Measurements from ENCODE around the gene GNA14.

GNA14 gene

DNA sequence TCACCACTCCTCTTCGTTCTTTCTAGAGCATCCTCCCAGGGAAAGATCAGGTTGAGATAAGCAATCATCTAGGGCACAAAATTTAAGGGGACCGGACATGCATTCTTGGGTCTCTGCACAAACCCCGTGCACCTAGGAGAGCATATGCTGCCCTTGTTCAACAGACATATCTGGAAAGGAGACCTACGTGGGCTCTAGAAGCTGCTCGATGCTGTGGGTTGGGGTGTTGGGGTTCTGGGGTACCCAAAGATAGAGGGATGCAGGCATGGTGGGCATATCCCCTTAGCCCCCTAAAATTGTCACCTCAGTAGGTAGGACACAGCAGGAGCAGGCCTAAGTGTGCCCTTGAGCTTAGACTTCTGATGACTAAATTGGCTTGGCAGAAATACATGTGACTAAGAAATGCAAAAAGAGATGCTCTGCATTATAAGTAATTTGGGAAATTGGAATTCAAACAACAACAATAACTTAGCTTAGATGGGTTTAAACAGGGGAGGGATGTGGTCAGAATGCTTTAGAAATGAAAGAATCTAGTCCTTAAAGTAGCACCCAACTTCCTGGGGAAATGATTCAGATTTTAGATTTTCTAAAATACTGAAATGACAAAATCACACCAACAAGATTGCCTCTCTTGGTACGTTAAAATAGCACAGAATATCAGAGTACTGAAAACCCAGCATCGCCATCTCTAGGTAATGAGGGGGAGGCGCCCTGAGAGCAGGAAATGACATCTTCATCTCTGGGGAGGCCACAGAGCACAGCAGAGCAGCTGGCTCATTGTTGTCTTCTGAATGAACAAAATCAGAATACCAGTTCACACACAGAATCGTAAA lies 172.3 kb downstream of the GNA14 start:
- Histone ChIP-seq H3K4me3 (no peak overlapping the region), H3K36me3 (no peaks in the 10 kb centered on the region), H3K4me1 (no peaks in the 10 kb centered on the region), H3K27ac (no peak overlapping the region), H3K9me3 (peaks cover 0 to 16% (median 0%) of the 10 kb centered on the region in 3 donors), H3K27me3 (no peaks in the 10 kb centered on the region)
- intact Hi-C loops (cut with DNase I; ENCODE audit: low total_unique reads): no loop called here
- no peak for DNase-seq
- TF ChIP-seq, protein P1, sequence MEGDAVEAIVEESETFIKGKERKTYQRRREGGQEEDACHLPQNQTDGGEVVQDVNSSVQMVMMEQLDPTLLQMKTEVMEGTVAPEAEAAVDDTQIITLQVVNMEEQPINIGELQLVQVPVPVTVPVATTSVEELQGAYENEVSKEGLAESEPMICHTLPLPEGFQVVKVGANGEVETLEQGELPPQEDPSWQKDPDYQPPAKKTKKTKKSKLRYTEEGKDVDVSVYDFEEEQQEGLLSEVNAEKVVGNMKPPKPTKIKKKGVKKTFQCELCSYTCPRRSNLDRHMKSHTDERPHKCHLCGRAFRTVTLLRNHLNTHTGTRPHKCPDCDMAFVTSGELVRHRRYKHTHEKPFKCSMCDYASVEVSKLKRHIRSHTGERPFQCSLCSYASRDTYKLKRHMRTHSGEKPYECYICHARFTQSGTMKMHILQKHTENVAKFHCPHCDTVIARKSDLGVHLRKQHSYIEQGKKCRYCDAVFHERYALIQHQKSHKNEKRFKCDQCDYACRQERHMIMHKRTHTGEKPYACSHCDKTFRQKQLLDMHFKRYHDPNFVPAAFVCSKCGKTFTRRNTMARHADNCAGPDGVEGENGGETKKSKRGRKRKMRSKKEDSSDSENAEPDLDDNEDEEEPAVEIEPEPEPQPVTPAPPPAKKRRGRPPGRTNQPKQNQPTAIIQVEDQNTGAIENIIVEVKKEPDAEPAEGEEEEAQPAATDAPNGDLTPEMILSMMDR (IDR thresholded peaks at IDR 0.05): no peak

- TF ChIP-seq, protein P1 (IDR thresholded peaks at IDR 0.05): no peak
- Histone ChIP-seq H3K27ac (no peak overlapping the region), H3K4me3 (no peak overlapping the region), H3K27me3 (no peaks in the 10 kb centered on the region), H3K9me3 (peaks cover 0 to 16% (median 0%) of the 10 kb centered on the region in 3 donors), H3K36me3 (no peaks in the 10 kb centered on the region), H3K4me1 (no peaks in the 10 kb centered on the region)
- DNase-seq: no peak
- intact Hi-C loops (cut with DNase I; ENCODE audit: low total_unique reads): no loop called here
Measured at GRCh38 chr9:77474936-77475335, 173.2 kb downstream of the GNA14 start.

GRCh38 chr9:77472646-77473045 lies 175.5 kb downstream of the GNA14 start:
- intact Hi-C loops (cut with DNase I; ENCODE audit: low total_unique reads): no loop called here
- H3K27me3 ChIP-seq: no peaks in the 10 kb centered on the region

DNA sequence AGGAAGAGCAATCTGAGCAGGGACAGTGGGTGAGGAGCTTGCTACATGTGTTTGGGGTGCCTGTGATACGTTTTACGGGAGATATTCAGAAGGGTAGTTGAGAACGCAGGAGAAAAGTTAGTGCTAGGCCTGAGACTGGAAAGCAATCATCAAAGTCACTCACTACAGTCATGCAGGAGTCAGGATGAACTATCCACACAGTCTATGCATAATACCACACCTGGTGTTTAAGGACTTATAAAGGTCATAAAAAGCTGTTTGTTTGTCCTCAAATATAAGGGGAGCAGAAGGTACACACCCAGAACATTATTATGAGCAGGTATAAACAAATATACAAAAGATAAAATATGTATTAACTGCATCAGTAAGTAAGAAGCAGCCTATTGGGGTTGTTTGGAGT lies 176.6 kb downstream of the GNA14 start:
- no peaks in the 10 kb centered on the region for H3K4me1 ChIP-seq
- TF ChIP-seq, protein P1 (IDR thresholded peaks at IDR 0.05): no peak
- no peak overlapping the region for H3K4me3 ChIP-seq
- H3K27me3 ChIP-seq: no peaks in the 10 kb centered on the region
- no peak for DNase-seq
- intact Hi-C loops (cut with DNase I; ENCODE audit: low total_unique reads): no loop called here
- no peaks in the 10 kb centered on the region for H3K36me3 ChIP-seq
- H3K9me3 ChIP-seq: peaks cover 0 to 16% (median 0%) of the 10 kb centered on the region in 3 donors
- no peak overlapping the region for H3K27ac ChIP-seq

More at GRCh38 chr9:77472646-77473045, 175.5 kb downstream of the GNA14 start:
- Histone ChIP-seq H3K36me3 (no peaks in the 10 kb centered on the region), H3K4me3 (no peak overlapping the region), H3K4me1 (no peaks in the 10 kb centered on the region), H3K9me3 (peaks cover 0 to 16% (median 0%) of the 10 kb centered on the region in 3 donors), H3K27ac (no peak overlapping the region)
- TF ChIP-seq, protein P1 (IDR thresholded peaks at IDR 0.05): no peak
- no peak for DNase-seq

GRCh38 chr9:77469515-77470231 lies 178.4 kb downstream of the GNA14 start:
- Histone ChIP-seq H3K4me1 (no peaks in the 10 kb centered on the region), H3K27ac (no peak overlapping the region), H3K4me3 (no peak overlapping the region), H3K36me3 (no peaks in the 10 kb centered on the region), H3K27me3 (no peaks in the 10 kb centered on the region), H3K9me3 (peaks cover 0 to 16% (median 0%) of the 10 kb centered on the region in 3 donors)
- intact Hi-C loops (cut with DNase I; ENCODE audit: low total_unique reads): loop anchor here (10.0 kb wide), 1 partner anchor 185 kb away; no protein-coding TSS in a partner anchor
- no peak for DNase-seq
- TF ChIP-seq, protein P1 (IDR thresholded peaks at IDR 0.05): no peak

Data from tibial artery (tissue), 4 donors.